ENCODE results near the gene RPL13A.
"Not testable (repeated sequence)": the region's sequence is repeated elsewhere in the genome, so short reads cannot be mapped to it uniquely, and the experiment has no call there.

The RPL13A gene

GRCh38 chr19:49456326-49456725, 31.1 kb upstream of the RPL13A start:
- DNase-seq (ENCODE audit: low read depth in 2 of 2): no peak

- no peak for DNase-seq (ENCODE audit: low read depth in 2 of 2)
Measured at GRCh38 chr19:49458567-49458903, 28.9 kb upstream of the RPL13A start.

GRCh38 chr19:49459388-49459787, 28.0 kb upstream of the RPL13A start:
- DNase-seq (ENCODE audit: low read depth in 2 of 2): no peak

- DNase-seq (ENCODE audit: low read depth in 2 of 2): not testable (repeated sequence)
Measured at GRCh38 chr19:49461130-49461529, 26.3 kb upstream of the RPL13A start.

- DNase-seq (ENCODE audit: low read depth in 2 of 2): no peak
Measured at GRCh38 chr19:49461656-49462055, 25.8 kb upstream of the RPL13A start.

- DNase-seq (ENCODE audit: low read depth in 2 of 2): no peak
Measured at GRCh38 chr19:49462492-49462891, 24.9 kb upstream of the RPL13A start.

GRCh38 chr19:49463960-49464740, 23.3 kb upstream of the RPL13A start:
- DNase-seq (ENCODE audit: low read depth in 2 of 2): no peak

- no peak for DNase-seq (ENCODE audit: low read depth in 2 of 2)
Measured at GRCh38 chr19:49465371-49465770, 22.0 kb upstream of the RPL13A start.

- DNase-seq (ENCODE audit: low read depth in 2 of 2): no peak
Measured at GRCh38 chr19:49468199-49468598, 19.2 kb upstream of the RPL13A start.

GRCh38 chr19:49468746-49469447, 18.5 kb upstream of the RPL13A start:
- peak; percentile 50 to 54 for DNase-seq (ENCODE audit: low read depth in 2 of 2)

- peak; percentile 60 to 68 for DNase-seq (ENCODE audit: low read depth in 2 of 2)
Measured at GRCh38 chr19:49469828-49470614, 17.4 kb upstream of the RPL13A start.

GRCh38 chr19:49470615-49470978, 16.8 kb upstream of the RPL13A start:
- no peak for DNase-seq (ENCODE audit: low read depth in 2 of 2)

GRCh38 chr19:49472936-49473335, 14.5 kb upstream of the RPL13A start:
- no peak for DNase-seq (ENCODE audit: low read depth in 2 of 2)

GRCh38 chr19:49473501-49473867, 13.9 kb upstream of the RPL13A start:
- not testable (repeated sequence) for DNase-seq (ENCODE audit: low read depth in 2 of 2)

- DNase-seq (ENCODE audit: low read depth in 2 of 2): peak; percentile 83 to 88
Measured at GRCh38 chr19:49473868-49474541, 13.4 kb upstream of the RPL13A start, which contains the start of gene FLT3LG. Gene FLT3LG, plus strand, starts transcription at chr19:49474215. Its CDS starts 425 bp downstream, at chr19:49474640.

- no peak for DNase-seq (ENCODE audit: low read depth in 2 of 2)
Measured at GRCh38 chr19:49474542-49474924, 12.9 kb upstream of the RPL13A start.

- no peak for DNase-seq (ENCODE audit: low read depth in 2 of 2)
Measured at GRCh38 chr19:49475191-49475917, 12.1 kb upstream of the RPL13A start.

GRCh38 chr19:49475995-49476880, 11.2 kb upstream of the RPL13A start:
- no peak for DNase-seq (ENCODE audit: low read depth in 2 of 2)

GRCh38 chr19:49479975-49480628, 7.3 kb upstream of the RPL13A start:
- no peak for DNase-seq (ENCODE audit: low read depth in 2 of 2)
